Progenitor cell of endocrine pancreas (in vitro differentiated cells): ENCODE data around the gene KHDRBS2. TPM values are rescaled to one million over a fixed set of nuclear protein-coding genes. Genes with fewer than 3 reads are reported as not detected.
"Not testable (repeated sequence)": the region's sequence is repeated elsewhere in the genome, so short reads cannot be mapped to it uniquely, and the experiment has no call there.

Experiments used
- DNase-seq: peaks from one replicate; pipeline ENCODE4 v3.0.0; 2021; ENCODE audit warnings: low spot score; ENCODE audit not compliant: unreplicated experiment
- H3K27ac Mint-ChIP-seq: 2 replicates; pipeline ENCODE4 v1.8.0; 2021; ENCODE audit warnings: mild to moderate bottlenecking, moderate library complexity, mixed read lengths
- H3K27me3 Mint-ChIP-seq: 2 replicates; pipeline ENCODE4 v1.8.0; 2021; ENCODE audit warnings: mixed read lengths
- H3K36me3 Mint-ChIP-seq: 2 replicates; pipeline ENCODE4 v1.8.0; 2022; ENCODE audit warnings: mixed read lengths; ENCODE audit not compliant: insufficient read depth
- H3K4me1 Mint-ChIP-seq: 2 replicates; pipeline ENCODE4 v1.8.0; 2021; ENCODE audit warnings: low read depth, mixed read lengths
- H3K4me3 Mint-ChIP-seq: 2 replicates; pipeline ENCODE4 v1.8.0; 2021; ENCODE audit warnings: low read depth, mild to moderate bottlenecking, moderate library complexity, mixed read lengths
- H3K9me3 Mint-ChIP-seq: 2 replicates; pipeline ENCODE4 v1.8.0; 2021; ENCODE audit warnings: low read depth, mixed read lengths
- total RNA-seq: library from RNA; stranded (reverse); gene quantifications from 2 replicates; pipeline ENCODE4 v1.2.1, GENCODE V29; 2021
- TF ChIP-seq, protein P1 (sequence below): fragments of 200-600 bp; sonication (generic); IDR thresholded peaks from one replicate; pipeline ENCODE4 v1.5.0; 2021; ENCODE audit warnings: antibody characterized with exemption, mild to moderate bottlenecking; ENCODE audit not compliant: unreplicated experiment

Gene KHDRBS2
- total RNA-seq, 1 donor from 2014 or later, result 9.7 TPM

DNA sequence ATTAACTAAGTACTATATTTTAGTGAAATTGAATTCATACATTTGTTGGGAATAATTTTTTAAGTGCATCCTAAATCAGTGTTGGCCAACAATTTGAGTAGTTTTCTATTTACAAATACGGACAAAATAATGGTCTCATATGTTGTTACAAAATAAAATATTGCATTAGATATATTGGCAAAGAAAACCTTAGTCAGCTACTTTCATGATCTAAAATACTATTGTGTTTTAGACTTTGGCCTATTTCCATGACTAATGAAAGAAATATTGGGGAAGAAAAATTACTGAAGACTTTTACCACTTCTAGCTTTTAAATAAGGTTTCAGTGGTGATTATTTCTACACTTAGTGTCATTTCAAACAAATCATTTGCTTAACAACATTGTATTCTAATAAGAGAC, 498.0 kb downstream of the KHDRBS2 start:
- no peak overlapping the region for H3K4me3 Mint-ChIP-seq
- TF ChIP-seq, protein P1, sequence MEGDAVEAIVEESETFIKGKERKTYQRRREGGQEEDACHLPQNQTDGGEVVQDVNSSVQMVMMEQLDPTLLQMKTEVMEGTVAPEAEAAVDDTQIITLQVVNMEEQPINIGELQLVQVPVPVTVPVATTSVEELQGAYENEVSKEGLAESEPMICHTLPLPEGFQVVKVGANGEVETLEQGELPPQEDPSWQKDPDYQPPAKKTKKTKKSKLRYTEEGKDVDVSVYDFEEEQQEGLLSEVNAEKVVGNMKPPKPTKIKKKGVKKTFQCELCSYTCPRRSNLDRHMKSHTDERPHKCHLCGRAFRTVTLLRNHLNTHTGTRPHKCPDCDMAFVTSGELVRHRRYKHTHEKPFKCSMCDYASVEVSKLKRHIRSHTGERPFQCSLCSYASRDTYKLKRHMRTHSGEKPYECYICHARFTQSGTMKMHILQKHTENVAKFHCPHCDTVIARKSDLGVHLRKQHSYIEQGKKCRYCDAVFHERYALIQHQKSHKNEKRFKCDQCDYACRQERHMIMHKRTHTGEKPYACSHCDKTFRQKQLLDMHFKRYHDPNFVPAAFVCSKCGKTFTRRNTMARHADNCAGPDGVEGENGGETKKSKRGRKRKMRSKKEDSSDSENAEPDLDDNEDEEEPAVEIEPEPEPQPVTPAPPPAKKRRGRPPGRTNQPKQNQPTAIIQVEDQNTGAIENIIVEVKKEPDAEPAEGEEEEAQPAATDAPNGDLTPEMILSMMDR, result no peak
- no peaks in the 10 kb centered on the region for H3K4me1 Mint-ChIP-seq
- H3K9me3 Mint-ChIP-seq, result no peaks in the 10 kb centered on the region
- H3K27ac Mint-ChIP-seq, result no peak overlapping the region
- no peaks in the 10 kb centered on the region for H3K36me3 Mint-ChIP-seq
- no peaks in the 10 kb centered on the region for H3K27me3 Mint-ChIP-seq
- DNase-seq, result no peak

DNA sequence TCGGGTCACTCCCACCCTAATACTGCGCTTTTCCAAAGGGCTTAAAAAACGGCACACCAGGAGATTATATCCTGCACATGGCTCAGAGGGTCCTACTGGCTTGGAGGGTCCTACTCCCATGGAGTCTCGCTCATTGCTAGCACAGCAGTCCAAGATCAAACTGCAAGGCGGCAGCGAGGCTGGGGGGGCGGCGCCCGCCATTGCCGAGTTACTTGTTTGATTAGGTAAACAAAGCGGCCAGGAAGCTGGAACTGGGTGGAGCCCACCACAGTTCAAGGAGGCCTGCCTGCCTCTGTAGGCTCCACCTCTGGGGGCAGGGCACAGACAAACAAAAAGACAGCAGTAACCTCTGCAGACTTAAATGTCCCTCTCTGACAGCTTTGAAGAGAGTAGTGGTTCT, 516.6 kb downstream of the KHDRBS2 start:
- H3K4me3 Mint-ChIP-seq, H3K27me3 Mint-ChIP-seq, H3K27ac Mint-ChIP-seq, DNase-seq, H3K4me1 Mint-ChIP-seq: not testable (repeated sequence)
- Mint-ChIP-seq H3K9me3 (peaks cover 37% of the 10 kb centered on the region), H3K36me3 (peaks cover 20% of the 10 kb centered on the region)

DNA sequence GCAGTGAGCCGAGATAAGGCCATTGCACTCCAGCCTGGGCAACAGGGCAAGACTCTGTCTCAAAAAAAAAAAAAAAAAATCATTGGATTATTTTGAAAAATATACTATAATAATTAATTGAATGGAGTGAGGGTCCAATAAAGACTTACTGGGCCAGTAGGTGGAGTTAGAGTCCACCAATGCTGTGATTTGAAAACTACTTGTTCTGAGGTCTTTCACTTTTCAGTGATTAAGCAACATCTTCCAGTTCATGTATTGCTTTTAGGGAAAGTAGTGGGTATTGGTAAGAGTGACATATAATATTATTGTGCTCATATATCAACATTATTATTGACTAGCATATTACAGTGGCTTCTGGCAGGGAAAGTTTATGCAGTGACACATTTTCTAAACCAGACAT, 530.3 kb downstream of the KHDRBS2 start:
- no peaks in the 10 kb centered on the region for H3K27me3 Mint-ChIP-seq
- H3K4me1 Mint-ChIP-seq, result peaks cover 2% of the 10 kb centered on the region
- no peak overlapping the region for H3K27ac Mint-ChIP-seq
- H3K36me3 Mint-ChIP-seq, result no peaks in the 10 kb centered on the region
- H3K9me3 Mint-ChIP-seq, result no peaks in the 10 kb centered on the region
- TF ChIP-seq, protein P1, result no peak
- H3K4me3 Mint-ChIP-seq, result no peak overlapping the region
- DNase-seq, result no peak

DNA sequence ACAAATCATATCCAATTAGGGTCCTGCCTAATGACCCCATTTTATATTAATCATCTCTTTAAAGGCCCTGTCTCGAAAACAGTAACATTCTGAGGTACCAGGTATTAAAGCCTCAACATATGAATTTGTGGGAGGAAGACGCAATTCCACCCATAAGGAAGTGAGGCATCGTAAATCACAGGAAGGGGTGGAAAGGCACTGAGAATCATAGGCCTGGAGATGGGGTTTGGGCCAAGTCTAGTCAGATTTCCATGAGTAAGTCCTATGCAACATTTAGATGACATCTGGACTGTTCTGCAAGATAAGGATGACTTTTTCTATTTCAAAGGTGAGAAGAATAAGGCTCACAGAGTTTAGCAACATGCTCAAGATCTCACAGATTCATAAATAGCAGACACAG, 534.0 kb downstream of the KHDRBS2 start:
- no peaks in the 10 kb centered on the region for H3K9me3 Mint-ChIP-seq

DNA sequence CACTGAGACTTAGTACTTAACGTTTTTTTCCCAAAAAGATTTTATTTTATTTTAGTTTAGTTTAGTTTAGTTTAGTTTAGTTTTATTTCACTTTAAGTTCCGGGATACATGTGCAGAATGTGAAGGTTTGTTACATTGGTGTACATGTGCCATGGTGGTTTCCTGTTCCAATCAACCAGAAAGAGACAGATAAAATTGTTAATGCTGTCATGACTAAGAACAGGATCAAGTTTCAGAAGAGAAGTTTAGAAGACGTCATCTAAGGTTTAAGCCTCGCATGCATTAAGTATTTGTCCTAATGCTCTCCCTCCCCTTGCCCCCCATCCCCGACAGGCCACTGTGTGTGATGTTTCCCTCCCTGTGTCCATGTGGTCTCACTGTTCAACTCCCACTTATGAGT, 540.0 kb downstream of the KHDRBS2 start:
- Mint-ChIP-seq H3K9me3 (no peaks in the 10 kb centered on the region), H3K4me3 (no peak overlapping the region), H3K27me3 (no peaks in the 10 kb centered on the region), H3K36me3 (peaks cover 2% of the 10 kb centered on the region), H3K4me1 (no peaks in the 10 kb centered on the region), H3K27ac (no peak overlapping the region)
- TF ChIP-seq, protein P1, result no peak
- no peak for DNase-seq

More for the DNA sequence above, 534.0 kb downstream of the KHDRBS2 start:
- Mint-ChIP-seq H3K27ac (no peak overlapping the region), H3K4me3 (no peak overlapping the region), H3K36me3 (peaks cover 2% of the 10 kb centered on the region), H3K27me3 (no peaks in the 10 kb centered on the region), H3K4me1 (no peaks in the 10 kb centered on the region)
- TF ChIP-seq, protein P1, result no peak
- no peak for DNase-seq

DNA sequence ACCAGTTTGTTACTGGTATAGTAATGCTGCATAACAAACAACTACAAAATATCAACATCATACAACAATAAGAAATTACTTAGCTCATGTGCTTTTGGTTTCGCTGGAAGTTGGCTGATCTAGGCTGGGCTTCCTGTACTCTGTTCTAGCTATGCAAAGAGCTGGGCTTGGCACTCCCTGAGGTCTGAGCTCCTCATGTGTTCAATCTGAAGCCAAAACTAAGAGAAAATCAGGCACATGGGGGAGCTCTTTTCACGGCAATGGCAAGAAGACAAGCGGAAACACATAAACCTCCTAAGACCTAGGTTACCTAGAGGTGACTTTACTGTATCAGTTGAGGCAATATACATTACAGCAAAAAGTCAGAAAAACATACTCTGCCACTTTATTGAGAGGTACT, 574.2 kb downstream of the KHDRBS2 start:
- TF ChIP-seq, protein P1, result no peak
- Mint-ChIP-seq H3K4me1 (peaks cover 8% of the 10 kb centered on the region), H3K9me3 (no peaks in the 10 kb centered on the region), H3K36me3 (no peaks in the 10 kb centered on the region), H3K27ac (no peak overlapping the region), H3K4me3 (no peak overlapping the region), H3K27me3 (no peaks in the 10 kb centered on the region)
- DNase-seq, result no peak
